ENCODE data around the gene ZEB2.

Gene ZEB2

GRCh38 chr2:144376460-144376859 is 143.5 kb downstream of the ZEB2 start:
- no peak for TF ChIP-seq CTCF (IDR thresholded peaks at IDR 0.05; ENCODE audit: low read depth, low read length)
- no peak overlapping the region for H3K4me3 ChIP-seq (ENCODE audit: low read depth, low read length)

GRCh38 chr2:144374163-144374661 is 145.7 kb downstream of the ZEB2 start:
- no peak overlapping the region for H3K4me3 ChIP-seq (ENCODE audit: low read depth, low read length)

GRCh38 chr2:144372410-144373080 is 147.4 kb downstream of the ZEB2 start:
- TF ChIP-seq CTCF (IDR thresholded peaks at IDR 0.05; ENCODE audit: low read depth, low read length): no peak
- no peak overlapping the region for H3K4me3 ChIP-seq (ENCODE audit: low read depth, low read length)

More at GRCh38 chr2:144374163-144374661, 145.7 kb downstream of the ZEB2 start:
- TF ChIP-seq CTCF (IDR thresholded peaks at IDR 0.05; ENCODE audit: low read depth, low read length): no peak

- no peak overlapping the region for H3K4me3 ChIP-seq (ENCODE audit: low read depth, low read length)
- TF ChIP-seq CTCF (IDR thresholded peaks at IDR 0.05; ENCODE audit: low read depth, low read length): no peak
Observed at GRCh38 chr2:144370937-144371584, 148.9 kb downstream of the ZEB2 start.

GRCh38 chr2:144369416-144369815 is 150.5 kb downstream of the ZEB2 start:
- TF ChIP-seq CTCF (IDR thresholded peaks at IDR 0.05; ENCODE audit: low read depth, low read length): no peak

GRCh38 chr2:144366825-144367429 is 153.0 kb downstream of the ZEB2 start:
- TF ChIP-seq CTCF (IDR thresholded peaks at IDR 0.05; ENCODE audit: low read depth, low read length): no peak
- H3K4me3 ChIP-seq (ENCODE audit: low read depth, low read length): no peak overlapping the region

More at GRCh38 chr2:144369416-144369815, 150.5 kb downstream of the ZEB2 start:
- H3K4me3 ChIP-seq (ENCODE audit: low read depth, low read length): no peak overlapping the region

Measured in WI38 (cell line).